BLaER1 treated with 17β-estradiol and CSF1 and Interleukin-3, amounts not matched to agents 10 nM and 100 nM (cell line): ENCODE results near the gene ALDH1A1.
"Not testable (repeated sequence)": the region's sequence is repeated elsewhere in the genome, so short reads cannot be mapped to it uniquely, and the experiment has no call there.

Experiments used
- H3K27ac ChIP-seq, 11 experiments: shearing (Covaris generic); formaldehyde crosslinking; 2 replicates each; pipeline ENCODE4 v1.8.1; 2022
- H3K27me3 ChIP-seq, 11 experiments: shearing (Covaris generic); formaldehyde crosslinking; 2 replicates each; pipeline ENCODE4 v1.8.1; 2022
- H3K36me3 ChIP-seq, 11 experiments: shearing (Covaris generic); formaldehyde crosslinking; 2 replicates each; pipeline ENCODE4 v1.8.1; 2022
- H3K4me1 ChIP-seq, 10 experiments: shearing (Covaris generic); formaldehyde crosslinking; 2 replicates each; pipeline ENCODE4 v1.8.1; 2022
- H3K4me2 ChIP-seq, 11 experiments: shearing (Covaris generic); formaldehyde crosslinking; 2 replicates each; pipeline ENCODE4 v1.8.1; 2022
- H3K4me3 ChIP-seq, 10 experiments: shearing (Covaris generic); formaldehyde crosslinking; 2 replicates each; pipeline ENCODE4 v1.8.1; 2022
- H3K9ac ChIP-seq, 11 experiments: shearing (Covaris generic); formaldehyde crosslinking; 2 replicates each; pipeline ENCODE4 v1.8.1; 2022
- H3K9me3 ChIP-seq, 11 experiments: shearing (Covaris generic); formaldehyde crosslinking; replicated peaks in 1 of 11; 2 replicates each; pipeline ENCODE4 v1.8.1; 2022
- H4K20me1 ChIP-seq, 11 experiments: shearing (Covaris generic); formaldehyde crosslinking; 2 replicates each; pipeline ENCODE4 v1.8.1; 2022
- Cebpa-rat ChIP-seq, 11 experiments: shearing (Covaris generic); IDR thresholded peaks; 2 replicates each; pipeline ENCODE4 v1.8.1; 2022

Gene ALDH1A1

GRCh38 chr9:72949244-72949582 lies 3.6 kb downstream of the ALDH1A1 start:
- H3K9ac ChIP-seq: no peak overlapping the region
- H3K27ac ChIP-seq: no peak overlapping the region
- no peak overlapping the region for H3K4me2 ChIP-seq
- H3K9me3 ChIP-seq: no peaks in the 10 kb centered on the region
- H3K4me3 ChIP-seq: no peak overlapping the region
- no peak for TF ChIP-seq Cebpa-rat (IDR thresholded peaks at IDR 0.05)
- no peaks in the 10 kb centered on the region for H3K36me3 ChIP-seq
- no peaks in the 10 kb centered on the region for H3K27me3 ChIP-seq
- peaks cover 4 to 25% (median 21%) of the 10 kb centered on the region in 10 experiments; a peak in 17 of 20 replicates for H3K4me1 ChIP-seq
- no peaks in the 10 kb centered on the region for H4K20me1 ChIP-seq

DNA sequence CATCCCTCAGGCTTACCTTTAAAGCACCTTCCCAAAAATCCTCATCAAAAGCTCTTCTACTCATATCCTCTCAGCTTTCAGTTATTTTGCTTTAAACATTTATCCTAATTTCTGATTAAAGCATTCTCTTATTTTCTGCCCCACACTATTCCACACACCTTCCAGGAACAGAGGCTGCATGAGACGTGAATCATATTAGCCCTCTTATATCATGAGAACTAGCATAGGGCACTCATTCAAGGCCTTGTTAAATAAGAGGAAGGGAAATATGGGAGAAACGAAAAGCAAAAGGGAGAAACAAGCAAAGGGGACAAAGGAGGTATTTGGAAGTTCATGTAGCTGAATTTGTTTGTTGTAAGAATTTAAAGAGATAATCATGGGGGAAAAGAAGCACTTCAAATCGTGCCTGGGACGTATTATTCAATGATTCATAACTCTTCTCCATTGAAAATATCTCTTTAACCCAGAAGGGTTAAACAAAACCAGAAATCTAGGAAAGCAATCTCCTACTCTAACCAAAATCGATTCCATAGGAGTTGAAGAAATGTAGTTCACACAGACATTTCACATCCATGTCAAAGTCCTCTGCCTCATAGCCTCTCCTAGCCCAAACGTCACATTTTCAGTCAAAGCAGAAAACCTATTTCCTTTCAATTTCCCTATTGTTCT lies 4.1 kb downstream of the ALDH1A1 start:
- no peak for TF ChIP-seq Cebpa-rat (IDR thresholded peaks at IDR 0.05)
- Histone ChIP-seq H3K9ac (no peak overlapping the region), H3K27ac (no peak overlapping the region), H3K4me1 (peaks cover 4 to 25% (median 21%) of the 10 kb centered on the region in 10 experiments; a peak in 17 of 20 replicates), H3K9me3 (no peaks in the 10 kb centered on the region), H3K4me3 (no peak overlapping the region), H4K20me1 (no peaks in the 10 kb centered on the region), H3K27me3 (no peaks in the 10 kb centered on the region), H3K36me3 (no peaks in the 10 kb centered on the region), H3K4me2 (no peak overlapping the region)

GRCh38 chr9:72947984-72948465 lies 4.8 kb downstream of the ALDH1A1 start:
- Histone ChIP-seq H4K20me1 (no peaks in the 10 kb centered on the region), H3K27ac (no peak overlapping the region), H3K36me3 (no peaks in the 10 kb centered on the region), H3K9me3 (no peaks in the 10 kb centered on the region), H3K4me3 (no peak overlapping the region), H3K4me1 (peaks cover 4 to 19% (median 16%) of the 10 kb centered on the region in 10 experiments; a peak in 17 of 20 replicates), H3K9ac (no peak overlapping the region), H3K27me3 (no peaks in the 10 kb centered on the region), H3K4me2 (no peak overlapping the region)
- TF ChIP-seq Cebpa-rat (IDR thresholded peaks at IDR 0.05): no peak

GRCh38 chr9:72946821-72947220 lies 6.0 kb downstream of the ALDH1A1 start:
- TF ChIP-seq Cebpa-rat (IDR thresholded peaks at IDR 0.05): no peak
- Histone ChIP-seq H3K27me3 (no peaks in the 10 kb centered on the region), H3K4me1 (peaks cover 0 to 8% (median 5%) of the 10 kb centered on the region in 10 experiments; a peak in 12 of 20 replicates), H3K36me3 (no peaks in the 10 kb centered on the region), H3K4me2 (no peak overlapping the region), H4K20me1 (no peaks in the 10 kb centered on the region), H3K9me3 (no peaks in the 10 kb centered on the region), H3K9ac (no peak overlapping the region), H3K4me3 (no peak overlapping the region), H3K27ac (no peak overlapping the region)

DNA sequence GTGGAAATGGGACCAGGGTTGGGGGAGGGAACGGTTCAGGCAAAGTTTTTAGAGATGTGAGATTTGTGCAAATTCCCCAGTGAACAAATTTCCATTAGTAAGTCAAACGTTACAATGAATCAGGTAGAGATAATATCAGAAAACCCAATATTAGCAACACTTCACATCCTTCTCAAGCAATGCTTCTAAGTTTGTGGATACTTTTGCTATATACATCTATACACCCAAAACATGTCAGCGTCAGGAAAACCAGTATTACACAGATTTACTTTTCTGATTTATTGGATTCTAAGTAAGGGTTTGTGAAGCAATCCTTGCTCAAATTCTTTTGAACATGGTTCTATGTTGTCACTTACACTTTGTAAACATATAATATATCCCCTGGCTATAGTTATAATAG lies 6.5 kb downstream of the ALDH1A1 start:
- no peak overlapping the region for H3K4me3 ChIP-seq
- H3K9ac ChIP-seq: no peak overlapping the region
- H3K4me2 ChIP-seq: no peak overlapping the region
- no peaks in the 10 kb centered on the region for H3K36me3 ChIP-seq
- no peaks in the 10 kb centered on the region for H3K9me3 ChIP-seq
- no peak overlapping the region for H3K27ac ChIP-seq
- peaks cover 0 to 3% (median under 1%) of the 10 kb centered on the region in 10 experiments; a peak in 4 of 20 replicates for H3K4me1 ChIP-seq
- H4K20me1 ChIP-seq: no peaks in the 10 kb centered on the region
- no peak for TF ChIP-seq Cebpa-rat (IDR thresholded peaks at IDR 0.05)
- no peaks in the 10 kb centered on the region for H3K27me3 ChIP-seq

DNA sequence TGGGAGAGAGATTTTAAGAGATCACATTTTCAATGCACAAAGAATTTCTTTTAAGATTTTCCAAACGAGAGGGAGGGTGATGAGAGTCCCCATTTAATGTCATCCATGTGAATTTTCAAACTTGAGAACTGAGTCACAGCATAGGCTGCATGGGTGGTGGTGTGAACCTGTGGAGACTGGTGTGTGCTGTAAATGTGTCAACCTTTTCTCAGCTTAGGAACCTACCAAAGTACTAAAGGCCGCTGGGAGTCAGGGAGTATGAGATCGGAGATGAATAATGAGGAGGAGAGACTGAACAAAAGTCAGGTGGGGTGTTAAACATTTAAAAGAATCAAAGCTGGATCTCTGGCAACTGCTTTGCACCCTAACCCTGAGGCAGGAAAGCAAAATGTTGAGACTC lies 7.5 kb downstream of the ALDH1A1 start:
- Histone ChIP-seq H3K4me2 (no peak overlapping the region), H3K9ac (no peak overlapping the region), H4K20me1 (no peaks in the 10 kb centered on the region), H3K27me3 (no peaks in the 10 kb centered on the region), H3K27ac (no peak overlapping the region), H3K36me3 (no peaks in the 10 kb centered on the region), H3K4me1 (no peaks in the 10 kb centered on the region), H3K9me3 (no peaks in the 10 kb centered on the region), H3K4me3 (no peak overlapping the region)
- no peak for TF ChIP-seq Cebpa-rat (IDR thresholded peaks at IDR 0.05)

DNA sequence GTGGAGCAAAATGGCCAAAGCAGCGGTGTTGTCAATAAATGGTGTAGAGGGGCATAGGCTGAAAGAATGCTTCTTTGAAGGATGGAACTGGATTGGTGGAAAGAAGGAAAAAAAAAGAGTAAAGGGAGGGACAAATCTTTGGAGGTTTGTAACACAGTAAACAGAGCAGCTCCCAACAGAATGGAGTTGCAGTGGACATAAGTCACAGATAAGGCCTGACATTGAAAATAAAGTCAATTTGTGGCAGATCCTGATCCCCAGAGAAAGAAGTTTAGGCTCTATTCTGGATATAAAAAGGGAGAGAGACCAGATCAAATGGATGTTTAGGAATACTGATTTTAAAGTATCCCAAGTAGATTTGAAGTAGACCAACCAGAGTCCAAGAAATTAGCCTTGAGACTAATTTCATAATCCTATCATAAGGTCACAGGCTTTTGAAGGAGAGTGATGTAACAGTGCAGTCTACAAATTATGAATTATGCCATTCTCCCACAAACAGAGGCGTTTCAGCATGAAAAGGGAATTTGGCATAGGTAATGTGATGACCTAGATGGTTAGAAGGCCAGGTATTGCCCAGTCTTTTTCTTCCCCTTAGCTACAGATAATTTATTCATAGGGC lies 8.9 kb downstream of the ALDH1A1 start:
- Histone ChIP-seq H4K20me1 (no peaks in the 10 kb centered on the region), H3K27me3 (no peaks in the 10 kb centered on the region), H3K9ac (no peak overlapping the region), H3K36me3 (no peaks in the 10 kb centered on the region), H3K4me3 (no peak overlapping the region), H3K4me1 (no peaks in the 10 kb centered on the region), H3K4me2 (no peak overlapping the region), H3K9me3 (no peaks in the 10 kb centered on the region), H3K27ac (no peak overlapping the region)
- TF ChIP-seq Cebpa-rat (IDR thresholded peaks at IDR 0.05): no peak

- TF ChIP-seq Cebpa-rat (IDR thresholded peaks at IDR 0.05): no peak
- H4K20me1 ChIP-seq: no peaks in the 10 kb centered on the region
- H3K4me1 ChIP-seq: no peaks in the 10 kb centered on the region
- no peak overlapping the region for H3K9ac ChIP-seq
- no peak overlapping the region for H3K4me2 ChIP-seq
- no peak overlapping the region for H3K27ac ChIP-seq
- H3K9me3 ChIP-seq: no peaks in the 10 kb centered on the region
- H3K36me3 ChIP-seq: no peaks in the 10 kb centered on the region
- no peaks in the 10 kb centered on the region for H3K27me3 ChIP-seq
- no peak overlapping the region for H3K4me3 ChIP-seq
These were observed 10.4 kb downstream of the ALDH1A1 start for GRCh38 chr9:72942451-72942850.

- H3K9ac ChIP-seq, H3K4me3 ChIP-seq, H3K9me3 ChIP-seq, H3K4me2 ChIP-seq, H3K36me3 ChIP-seq, H4K20me1 ChIP-seq, H3K4me1 ChIP-seq, H3K27ac ChIP-seq, H3K27me3 ChIP-seq: not testable (repeated sequence)
These were observed 13.3 kb downstream of the ALDH1A1 start for GRCh38 chr9:72939581-72939980.

DNA sequence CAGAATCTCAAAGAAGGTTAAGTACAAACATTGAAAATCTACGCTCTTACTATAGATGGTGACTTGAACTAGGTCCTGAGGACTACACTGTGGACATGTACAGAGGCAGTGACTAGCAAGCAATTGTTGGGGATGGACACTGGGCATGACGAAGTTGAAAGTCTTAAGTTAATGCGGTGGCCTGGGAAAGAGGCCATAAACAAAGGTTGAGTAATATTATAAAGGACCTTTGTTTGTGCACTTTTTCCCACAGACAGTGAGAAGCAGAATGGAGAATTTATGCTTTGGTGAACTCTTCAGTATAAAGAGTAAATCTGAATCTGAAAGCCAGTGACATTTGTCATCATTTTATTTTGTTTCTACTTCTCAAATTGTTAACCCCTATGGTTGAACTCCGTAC lies 15.3 kb downstream of the ALDH1A1 start:
- Histone ChIP-seq H3K9ac (no peak overlapping the region), H3K27ac (no peak overlapping the region), H3K27me3 (no peaks in the 10 kb centered on the region), H3K36me3 (no peaks in the 10 kb centered on the region), H3K4me1 (no peaks in the 10 kb centered on the region), H3K4me3 (no peak overlapping the region), H4K20me1 (no peaks in the 10 kb centered on the region), H3K9me3 (no peaks in the 10 kb centered on the region), H3K4me2 (no peak overlapping the region)
- no peak for TF ChIP-seq Cebpa-rat (IDR thresholded peaks at IDR 0.05)
